ENCODE measurements around the gene PSMD11.

GRCh38 chr17:32453370-32453769 lies 9.1 kb downstream of the PSMD11 start:
- TF ChIP-seq NRF1 (IDR thresholded peaks at IDR 0.05; ENCODE audit: low read depth, low read length) (no peak), EZH2phosphoT487 (IDR thresholded peaks at IDR 0.05; ENCODE audit: borderline replicate concordance, low read depth) (no peak), CTCF (IDR thresholded peaks at IDR 0.05) (no peak), TAF1 (IDR thresholded peaks at IDR 0.05; ENCODE audit: borderline replicate concordance, low read depth, low read length) (no peak), POLR2AphosphoS5 (IDR thresholded peaks at IDR 0.05; ENCODE audit: low read depth, low read length) (no peak), REST (IDR thresholded peaks at IDR 0.05; ENCODE audit: low read depth, low read length) (no peak)

Data from SK-N-SH (cell line).